H9 (cell line): ENCODE measurements around the gene BAG2. TPM values are rescaled to one million over a fixed set of nuclear protein-coding genes. Genes with fewer than 3 reads are reported as not detected.

Experiments used
- DNase-seq: peaks from one replicate; pipeline ENCODE4 v3.0.0-alpha.2; 2017
- H2AFZ ChIP-seq: one replicate; pipeline ENCODE4 v1.6.1; 2013; ENCODE audit warnings: mild to moderate bottlenecking, low read length, control low read depth, moderate library complexity
- H2AK5ac ChIP-seq: 2 replicates; pipeline ENCODE4 v1.6.1; 2013; ENCODE audit warnings: low read length, control low read depth, mixed read lengths; ENCODE audit not compliant: insufficient read length
- H2BK120ac ChIP-seq: one replicate; pipeline ENCODE4 v1.6.1; 2013; ENCODE audit warnings: low read depth, mild to moderate bottlenecking, low read length, control low read depth, inconsistent platforms; ENCODE audit not compliant: poor library complexity, severe bottlenecking
- H2BK12ac ChIP-seq: 2 replicates; pipeline ENCODE4 v1.6.1; 2013; ENCODE audit warnings: low read length, control low read depth, mixed read lengths, low read depth; ENCODE audit not compliant: insufficient read length
- H2BK15ac ChIP-seq: 2 replicates; pipeline ENCODE4 v1.6.1; 2013; ENCODE audit warnings: low read depth, low read length, control low read depth
- H2BK20ac ChIP-seq: one replicate; pipeline ENCODE4 v1.6.1; 2013; ENCODE audit warnings: low read depth, mild to moderate bottlenecking, low read length, control low read depth, inconsistent platforms; ENCODE audit not compliant: poor library complexity, severe bottlenecking
- H2BK5ac ChIP-seq: 2 replicates; pipeline ENCODE4 v1.6.1; 2013; ENCODE audit warnings: low read length, control low read depth, mixed read lengths; ENCODE audit not compliant: insufficient read length
- H3K14ac ChIP-seq: 2 replicates; pipeline ENCODE4 v1.6.1; 2013; ENCODE audit warnings: low read length, control low read depth; ENCODE audit not compliant: insufficient read depth
- H3K18ac ChIP-seq: 2 replicates; pipeline ENCODE4 v1.6.1; 2013; ENCODE audit warnings: low read depth, mild to moderate bottlenecking, mixed read lengths, low read length, control low read depth; ENCODE audit not compliant: insufficient read length
- H3K23ac ChIP-seq: 2 replicates; pipeline ENCODE4 v1.6.1; 2013; ENCODE audit warnings: low read length, control low read depth, mixed read lengths, low read depth; ENCODE audit not compliant: insufficient read length
- H3K23me2 ChIP-seq: 2 replicates; pipeline ENCODE4 v1.6.1; 2013; ENCODE audit warnings: low read depth, mild to moderate bottlenecking, mixed read lengths, low read length, control low read depth; ENCODE audit not compliant: insufficient read length, poor library complexity, severe bottlenecking
- H3K27ac ChIP-seq: 2 replicates; pipeline ENCODE4 v1.5.1; 2013; ENCODE audit warnings: low read length, control low read depth, mixed read lengths, low read depth; ENCODE audit not compliant: insufficient read length
- H3K27me3 ChIP-seq: 2 replicates; pipeline ENCODE4 v1.6.1; 2013; ENCODE audit warnings: low read length, control low read depth, inconsistent platforms; ENCODE audit not compliant: insufficient read depth
- H3K4ac ChIP-seq: 2 replicates; pipeline ENCODE4 v1.6.1; 2013; ENCODE audit warnings: low read depth, mild to moderate bottlenecking, control low read depth, inconsistent platforms, low read length, moderate library complexity
- H3K4me1 ChIP-seq: 2 replicates; pipeline ENCODE4 v1.6.1; 2013; ENCODE audit warnings: low read length, control low read depth, inconsistent platforms; ENCODE audit not compliant: insufficient read depth
- H3K4me2 ChIP-seq: 2 replicates; pipeline ENCODE4 v1.6.1; 2013; ENCODE audit warnings: low read length, control low read depth, mixed read lengths; ENCODE audit not compliant: insufficient read length, insufficient read depth
- H3K56ac ChIP-seq: 2 replicates; pipeline ENCODE4 v1.6.1; 2013; ENCODE audit warnings: low read depth, mild to moderate bottlenecking, mixed read lengths, low read length, control low read depth; ENCODE audit not compliant: insufficient read length
- H3K79me1 ChIP-seq: 2 replicates; pipeline ENCODE4 v1.6.1; 2013; ENCODE audit warnings: low read depth, mild to moderate bottlenecking, moderate library complexity, low read length, control low read depth, inconsistent platforms; ENCODE audit not compliant: insufficient read depth, poor library complexity, severe bottlenecking
- H3K79me2 ChIP-seq: 2 replicates; pipeline ENCODE4 v1.6.1; 2013; ENCODE audit warnings: low read length, control low read depth, inconsistent platforms; ENCODE audit not compliant: insufficient read depth
- H3K9ac ChIP-seq: 2 replicates; pipeline ENCODE4 v1.6.1; 2013; ENCODE audit warnings: low read length, control low read depth, mixed read lengths; ENCODE audit not compliant: insufficient read length; ENCODE audit errors: extremely low read depth
- H3K9me3 ChIP-seq: one replicate; pipeline ENCODE4 v1.6.1; 2013; ENCODE audit warnings: low read depth, low read length, inconsistent platforms; ENCODE audit not compliant: control insufficient read depth
- H3T11ph ChIP-seq: one replicate; pipeline ENCODE4 v1.6.1; 2013; ENCODE audit warnings: mild to moderate bottlenecking, low read length, control low read depth, inconsistent platforms
- H4K20me1 ChIP-seq: one replicate; pipeline ENCODE4 v1.6.1; 2013; ENCODE audit not compliant: control insufficient read depth, insufficient read length, insufficient read depth
- H4K5ac ChIP-seq: 2 replicates; pipeline ENCODE4 v1.6.1; 2013; ENCODE audit warnings: low read depth, mild to moderate bottlenecking, mixed read lengths, low read length, control low read depth; ENCODE audit not compliant: insufficient read length
- H4K8ac ChIP-seq: replicated peaks from 2 replicates; pipeline ENCODE4 v1.6.1; 2013; ENCODE audit warnings: low read length, control low read depth, mixed read lengths, low read depth; ENCODE audit not compliant: insufficient read length
- H4K91ac ChIP-seq: 2 replicates; pipeline ENCODE4 v1.6.1; 2013; ENCODE audit warnings: low read depth, mild to moderate bottlenecking, moderate library complexity, mixed read lengths, low read length, control low read depth; ENCODE audit not compliant: insufficient read length
- H3K27ac Mint-ChIP-seq, 3 experiments: 2 replicates in 2 of 3; 3 replicates in 1 of 3; pipeline ENCODE4 v1.8.0; 2020 to 2021; ENCODE audit warnings: mixed read lengths in 3 of 3, mild to moderate bottlenecking in 1 of 3, moderate library complexity in 1 of 3
- H3K27me3 Mint-ChIP-seq: 2 replicates; pipeline ENCODE4 v1.8.0; 2021; ENCODE audit warnings: low read depth, mild to moderate bottlenecking, moderate library complexity, mixed read lengths
- H3K36me3 Mint-ChIP-seq, 3 experiments: 2 replicates in 2 of 3; 3 replicates in 1 of 3; pipeline ENCODE4 v1.8.0; 2020 to 2021; ENCODE audit warnings: low read depth in 3 of 3, mixed read lengths in 3 of 3; ENCODE audit not compliant: insufficient read depth in 1 of 3
- H3K4me1 Mint-ChIP-seq, 2 experiments: 2 replicates each; pipeline ENCODE4 v1.8.0; 2020; ENCODE audit warnings: mixed read lengths in 2 of 2
- H3K4me3 Mint-ChIP-seq, 2 experiments: 2 replicates in 1 of 2; 3 replicates in 1 of 2; pipeline ENCODE4 v1.8.0; 2020 to 2021; ENCODE audit warnings: mild to moderate bottlenecking in 2 of 2, mixed read lengths in 2 of 2, moderate library complexity in 1 of 2
- H3K9me3 Mint-ChIP-seq, 2 experiments: 2 replicates in 1 of 2; 3 replicates in 1 of 2; pipeline ENCODE4 v1.8.0; 2020; ENCODE audit warnings: mild to moderate bottlenecking in 2 of 2, mixed read lengths in 2 of 2, moderate library complexity in 1 of 2
- WGBS: extraction: QIAGEN DNeasy Blood & Tissue Kit; methylation state at CpG from one replicate; pipeline ENCODE4 v1.1.7; 2013; ENCODE audit warnings: missing lambda C conversion rate, low lambda C conversion rate, mixed read lengths; ENCODE audit not compliant: insufficient read length; ENCODE audit errors: extremely low coverage; 5-methylcytosine and 5-hydroxymethylcytosine counted together
- total RNA-seq: library from RNA; stranded (reverse); gene quantifications from 2 replicates; pipeline ENCODE4 v1.2.1, GENCODE V29; 2021
- TF ChIP-seq, protein P1 (sequence below): fragments of 200-600 bp; sonication (generic); conservative IDR thresholded peaks from 3 replicates; pipeline ENCODE4 v1.8.0; 2021; ENCODE audit warnings: antibody characterized with exemption, mild to moderate bottlenecking

BAG2 gene
- total RNA-seq, 1 experiment from 2014 or later: 8.4 TPM

DNA sequence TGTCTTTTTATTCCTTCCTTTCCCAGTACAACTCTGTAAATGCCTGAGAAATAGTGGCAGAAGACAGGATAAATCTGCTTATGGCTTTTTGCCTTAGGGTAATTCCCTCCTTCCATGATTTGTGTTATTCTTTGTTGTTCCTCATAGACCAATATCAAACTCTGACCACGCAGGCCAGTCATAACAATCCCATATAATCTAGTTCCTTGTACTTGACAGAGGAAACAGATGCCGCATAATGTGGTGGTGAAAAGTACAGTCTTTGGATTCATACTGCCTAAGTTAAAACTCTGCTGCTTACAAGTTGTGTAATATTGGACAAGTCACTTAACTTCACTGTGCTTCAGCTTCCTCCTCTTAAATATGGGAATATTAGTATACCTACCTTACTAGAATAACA, 8.2 kb upstream of the BAG2 start:
- TF ChIP-seq, protein P1, sequence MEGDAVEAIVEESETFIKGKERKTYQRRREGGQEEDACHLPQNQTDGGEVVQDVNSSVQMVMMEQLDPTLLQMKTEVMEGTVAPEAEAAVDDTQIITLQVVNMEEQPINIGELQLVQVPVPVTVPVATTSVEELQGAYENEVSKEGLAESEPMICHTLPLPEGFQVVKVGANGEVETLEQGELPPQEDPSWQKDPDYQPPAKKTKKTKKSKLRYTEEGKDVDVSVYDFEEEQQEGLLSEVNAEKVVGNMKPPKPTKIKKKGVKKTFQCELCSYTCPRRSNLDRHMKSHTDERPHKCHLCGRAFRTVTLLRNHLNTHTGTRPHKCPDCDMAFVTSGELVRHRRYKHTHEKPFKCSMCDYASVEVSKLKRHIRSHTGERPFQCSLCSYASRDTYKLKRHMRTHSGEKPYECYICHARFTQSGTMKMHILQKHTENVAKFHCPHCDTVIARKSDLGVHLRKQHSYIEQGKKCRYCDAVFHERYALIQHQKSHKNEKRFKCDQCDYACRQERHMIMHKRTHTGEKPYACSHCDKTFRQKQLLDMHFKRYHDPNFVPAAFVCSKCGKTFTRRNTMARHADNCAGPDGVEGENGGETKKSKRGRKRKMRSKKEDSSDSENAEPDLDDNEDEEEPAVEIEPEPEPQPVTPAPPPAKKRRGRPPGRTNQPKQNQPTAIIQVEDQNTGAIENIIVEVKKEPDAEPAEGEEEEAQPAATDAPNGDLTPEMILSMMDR: no peak
- H3K9me3 Mint-ChIP-seq: peaks cover 5 to 15% of the 10 kb centered on the region in 2 experiments; a peak in 4 of 5 replicates
- Histone ChIP-seq H2AFZ (no peak overlapping the region), H3K27ac (no peak overlapping the region), H2BK15ac (no peak overlapping the region), H3K56ac (no peak overlapping the region), H3K18ac (no peak overlapping the region), H2AK5ac (no peak overlapping the region), H3K79me1 (no peaks in the 10 kb centered on the region), H4K5ac (no peak overlapping the region), H4K8ac (no peak overlapping the region), H2BK120ac (no peak overlapping the region), H3K9me3 (no peaks in the 10 kb centered on the region), H3T11ph (no peak overlapping the region), H3K4ac (no peak overlapping the region), H3K23ac (no peak overlapping the region), H2BK5ac (no peak overlapping the region), H3K14ac (no peak overlapping the region), H4K20me1 (no peaks in the 10 kb centered on the region), H3K23me2 (no peaks in the 10 kb centered on the region), H4K91ac (no peak overlapping the region), H3K4me2 (no peak overlapping the region), H3K4me1 (no peaks in the 10 kb centered on the region), H2BK20ac (no peak overlapping the region), H3K9ac (no peak overlapping the region), H2BK12ac (no peak overlapping the region), H3K27me3 (no peaks in the 10 kb centered on the region), H3K79me2 (no peaks in the 10 kb centered on the region)
- WGBS: no CpG with 5 or more reads among the region's 2 CpGs
- H3K4me1 Mint-ChIP-seq: no peaks in the 10 kb centered on the region
- H3K4me3 Mint-ChIP-seq: no peak overlapping the region
- no peaks in the 10 kb centered on the region for H3K27me3 Mint-ChIP-seq
- no peak for DNase-seq
- no peak overlapping the region for H3K27ac Mint-ChIP-seq
- H3K36me3 Mint-ChIP-seq: peaks cover 27 to 36% (median 36%) of the 10 kb centered on the region in 3 experiments
